Adrenal gland (tissue), 5 donors: Measurements from ENCODE around the gene LIMS2.

Experiments
- CTCF ChIP-seq, 6 experiments: fragments of 450-650 bp in 4 of 6; fragments of 200-600 bp in 2 of 6; sonication (generic) in 1 of 6; IDR thresholded peaks; 1 replicate in 5 of 6; 2 replicates in 1 of 6; pipeline versions ENCODE4 v1.5.1 to v1.8.0; 2016 to 2021; ENCODE audit warnings: antibody characterized with exemption in 6 of 6, mild to moderate bottlenecking in 2 of 6, moderate library complexity in 1 of 6
- POLR2A ChIP-seq, 2 donors: fragments of 450-650 bp; IDR thresholded peaks; one replicate each; pipeline ENCODE4 v1.6.1; 2017; ENCODE audit warnings: antibody characterized with exemption in 2 of 2, mild to moderate bottlenecking in 2 of 2, moderate library complexity in 1 of 2
- donor health status: DM: no; HTN: no; CAD: no.

GRCh38 chr2:127624756-127625571, 50.4 kb downstream of the LIMS2 start:
- no peak for TF ChIP-seq POLR2A (IDR thresholded peaks at IDR 0.05)
- TF ChIP-seq CTCF (IDR thresholded peaks at IDR 0.05) = no peak
